Measurements from ENCODE around the gene KLHL2. TPM values are rescaled to one million over a fixed set of nuclear protein-coding genes. Genes with fewer than 3 reads are reported as not detected.

KLHL2 gene
- total RNA-seq, 2 donors from 2014 or later: 32.1 to 35.1 TPM

DNA sequence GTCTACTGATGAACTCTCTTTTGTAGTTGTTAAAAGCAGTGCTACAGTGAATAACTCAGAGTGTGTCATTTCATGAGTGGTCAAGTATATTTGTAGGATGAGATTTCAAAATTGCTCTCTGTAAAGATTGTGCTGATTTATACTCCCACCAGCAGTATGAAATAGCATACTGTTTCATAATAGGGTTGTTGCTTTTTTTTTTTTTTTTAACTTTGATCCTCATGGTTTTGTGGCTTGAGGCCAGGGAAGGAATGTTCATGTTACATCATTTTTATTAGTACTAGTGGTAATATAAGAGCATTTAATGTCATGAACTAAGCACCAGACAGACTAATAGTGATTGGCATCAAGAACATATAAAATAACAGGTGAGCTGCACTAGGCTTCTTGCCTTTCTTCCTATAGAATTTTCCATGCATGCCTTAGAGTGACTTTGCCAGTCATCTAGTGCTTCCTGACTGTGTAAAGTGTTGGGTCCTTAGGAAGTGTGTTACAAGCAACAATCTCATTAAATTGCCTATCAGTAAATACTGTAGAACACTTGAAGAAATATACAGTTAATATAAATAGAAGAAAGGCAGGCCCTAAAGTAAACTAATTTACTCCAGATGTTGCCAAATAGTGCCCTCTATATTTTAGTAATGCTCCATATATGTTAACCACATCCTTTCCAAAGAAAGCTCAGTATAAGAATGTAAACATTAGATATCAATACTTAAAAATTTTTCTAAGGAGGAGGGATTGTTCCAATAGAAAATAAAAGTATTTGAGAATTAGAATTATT lies 81.5 kb downstream of the KLHL2 start:
- no peaks in the 10 kb centered on the region for H3K9me3 Mint-ChIP-seq
- peaks cover 8 to 21% of the 10 kb centered on the region in 2 donors for H3K36me3 Mint-ChIP-seq
- no peak for DNase-seq (ENCODE audit: low spot score in 2 of 2)
- H3K27ac Mint-ChIP-seq: no peak overlapping the region
- no peak for ATAC-seq

GRCh38 chr4:165289423-165289785 lies 82.0 kb downstream of the KLHL2 start:
- Mint-ChIP-seq H3K27ac (peak overlapping the region in 1 of 2 donors; percentile 9), H3K9me3 (no peaks in the 10 kb centered on the region), H3K36me3 (peaks cover 4 to 18% of the 10 kb centered on the region in 2 donors)
- DNase-seq (ENCODE audit: low spot score in 2 of 2): no peak
- ATAC-seq: no peak

GRCh38 chr4:165293061-165293460 lies 85.7 kb downstream of the KLHL2 start:
- Mint-ChIP-seq H3K9me3 (no peaks in the 10 kb centered on the region), H3K36me3 (peaks cover 0 to 24% of the 10 kb centered on the region in 2 donors), H3K27ac (no peak overlapping the region)
- no peak for DNase-seq (ENCODE audit: low spot score in 2 of 2)
- ATAC-seq: no peak

DNA sequence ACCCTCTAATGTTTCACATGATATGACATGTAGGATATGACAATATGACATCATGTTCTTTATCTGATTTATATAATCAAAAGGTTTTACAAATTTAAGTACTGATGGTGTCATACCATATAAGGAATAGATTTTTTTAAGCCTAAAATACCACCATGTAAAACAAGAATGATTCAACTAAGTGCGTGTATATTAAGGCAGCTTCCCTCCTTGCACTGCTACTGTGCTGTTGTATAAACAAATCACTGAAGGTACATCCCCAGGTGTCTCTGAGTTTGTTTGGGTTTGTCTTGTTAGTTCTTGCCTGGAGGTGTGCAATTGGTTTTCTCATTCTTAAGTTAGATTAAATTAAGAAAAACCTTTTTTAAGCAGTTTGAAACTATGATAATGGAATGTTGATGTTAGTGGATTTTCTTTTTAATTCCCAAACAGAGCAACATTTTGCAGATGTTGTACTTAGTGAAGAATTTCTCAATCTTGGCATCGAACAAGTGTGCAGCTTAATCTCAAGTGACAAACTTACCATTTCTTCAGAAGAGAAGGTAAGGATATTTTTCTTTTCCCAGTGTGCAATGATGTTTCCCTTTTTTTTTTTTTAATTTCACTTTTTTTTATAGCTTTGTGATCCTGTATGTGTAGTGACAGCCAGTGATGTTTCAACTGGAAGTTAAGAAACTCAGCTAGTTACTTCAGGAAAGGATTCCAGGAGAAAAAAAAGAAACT lies 86.7 kb downstream of the KLHL2 start:
- peaks cover 0 to 29% of the 10 kb centered on the region in 2 donors for H3K36me3 Mint-ChIP-seq
- no peak for DNase-seq (ENCODE audit: low spot score in 2 of 2)
- no peak for ATAC-seq
- H3K9me3 Mint-ChIP-seq: no peaks in the 10 kb centered on the region
- peak overlapping the region in 1 of 2 donors; percentile 13 for H3K27ac Mint-ChIP-seq

DNA sequence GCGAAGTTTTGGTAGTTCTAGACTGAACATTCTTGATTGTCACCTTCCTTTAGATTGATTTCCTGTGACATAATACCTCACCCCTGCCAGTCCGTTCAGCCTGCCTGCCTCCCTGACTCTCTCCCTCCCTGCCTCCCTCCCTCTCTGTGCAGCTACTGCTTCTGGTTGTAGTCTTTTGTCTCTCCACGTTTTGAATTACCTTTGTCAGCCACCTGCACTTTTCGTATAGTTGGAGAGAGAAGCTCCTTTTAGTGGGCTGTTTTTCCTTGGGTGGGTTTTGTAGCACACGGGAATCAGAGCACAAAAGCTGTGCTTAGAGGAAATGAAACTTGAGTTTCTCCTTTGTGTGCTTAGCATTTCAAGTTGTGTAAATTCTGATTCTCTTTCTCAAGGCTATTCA lies 87.5 kb downstream of the KLHL2 start:
- no peaks in the 10 kb centered on the region for H3K9me3 Mint-ChIP-seq

GRCh38 chr4:165297626-165298025 lies 90.3 kb downstream of the KLHL2 start:
- Mint-ChIP-seq H3K36me3 (peaks cover 0 to 33% of the 10 kb centered on the region in 2 donors), H3K27ac (no peak overlapping the region), H3K9me3 (no peaks in the 10 kb centered on the region)
- ATAC-seq: no peak
- DNase-seq (ENCODE audit: low spot score in 2 of 2): no peak

More for the DNA sequence above, 87.5 kb downstream of the KLHL2 start:
- ATAC-seq (peak; percentile 53 to 58), DNase-seq (ENCODE audit: low spot score in 2 of 2) (no peak)
- Mint-ChIP-seq H3K27ac (peak overlapping the region; percentile 13 to 77), H3K36me3 (peaks cover 0 to 33% of the 10 kb centered on the region in 2 donors)

GRCh38 chr4:165299399-165300060 lies 92.2 kb downstream of the KLHL2 start:
- no peak for DNase-seq (ENCODE audit: low spot score in 2 of 2)
- no peak overlapping the region for H3K27ac Mint-ChIP-seq
- no peak for ATAC-seq
- peaks cover 3 to 37% of the 10 kb centered on the region in 2 donors for H3K36me3 Mint-ChIP-seq
- no peaks in the 10 kb centered on the region for H3K9me3 Mint-ChIP-seq

DNA sequence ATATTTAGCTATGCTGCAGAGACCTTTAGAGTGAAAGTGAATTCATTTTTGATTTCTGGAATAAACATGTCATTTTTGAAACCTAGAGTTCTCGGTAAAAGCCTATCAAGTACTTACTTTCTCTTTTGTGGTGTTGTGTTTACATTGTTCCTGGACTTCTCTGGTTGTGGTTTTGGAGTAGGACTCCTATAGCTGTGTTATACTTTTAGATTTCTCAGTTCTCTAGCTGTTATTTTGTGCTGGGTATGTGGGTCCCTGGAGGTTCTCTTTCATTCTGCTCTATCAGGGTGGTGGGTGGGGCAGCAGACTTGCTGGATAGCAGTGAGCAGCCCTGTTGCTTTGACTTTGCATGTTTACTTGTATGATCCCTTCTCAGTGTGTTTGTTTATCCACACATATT lies 94.5 kb downstream of the KLHL2 start:
- Mint-ChIP-seq H3K9me3 (no peaks in the 10 kb centered on the region), H3K27ac (peak overlapping the region; percentile 50 to 81), H3K36me3 (peaks cover 5 to 21% of the 10 kb centered on the region in 2 donors)
- DNase-seq (ENCODE audit: low spot score in 2 of 2) (no peak), ATAC-seq (peak; percentile 89 to 93)

GRCh38 chr4:165302658-165303057 lies 95.3 kb downstream of the KLHL2 start:
- no peak for ATAC-seq
- H3K9me3 Mint-ChIP-seq: no peaks in the 10 kb centered on the region

DNA sequence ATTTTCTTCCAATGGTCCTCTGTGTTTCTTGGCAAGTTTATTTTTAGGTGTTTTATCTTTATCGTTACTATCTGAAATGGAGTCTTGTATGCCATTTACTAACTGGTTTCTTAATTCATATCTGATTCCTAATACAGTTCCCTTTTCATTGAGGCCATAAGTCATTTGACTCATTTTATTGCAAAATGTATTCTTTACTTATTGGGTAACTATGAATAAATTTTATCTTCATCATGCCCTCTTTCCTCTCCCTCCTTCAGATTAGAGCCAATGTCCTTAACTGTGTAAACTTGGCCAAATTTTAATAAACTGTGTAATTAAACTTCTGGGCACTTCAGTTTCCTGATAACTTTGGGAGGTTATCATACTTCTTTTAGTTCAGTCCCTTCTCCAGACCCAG lies 100.8 kb downstream of the KLHL2 start:
- ATAC-seq (no peak), DNase-seq (ENCODE audit: low spot score in 2 of 2) (no peak)
- peaks cover 5 to 26% of the 10 kb centered on the region in 2 donors for H3K36me3 Mint-ChIP-seq
- H3K9me3 Mint-ChIP-seq: no peaks in the 10 kb centered on the region
- peak overlapping the region in 1 of 2 donors; percentile 29 for H3K27ac Mint-ChIP-seq

More at GRCh38 chr4:165302658-165303057, 95.3 kb downstream of the KLHL2 start:
- H3K27ac Mint-ChIP-seq: no peak overlapping the region
- no peak for DNase-seq (ENCODE audit: low spot score in 2 of 2)
- H3K36me3 Mint-ChIP-seq: peaks cover 5 to 21% of the 10 kb centered on the region in 2 donors

DNA sequence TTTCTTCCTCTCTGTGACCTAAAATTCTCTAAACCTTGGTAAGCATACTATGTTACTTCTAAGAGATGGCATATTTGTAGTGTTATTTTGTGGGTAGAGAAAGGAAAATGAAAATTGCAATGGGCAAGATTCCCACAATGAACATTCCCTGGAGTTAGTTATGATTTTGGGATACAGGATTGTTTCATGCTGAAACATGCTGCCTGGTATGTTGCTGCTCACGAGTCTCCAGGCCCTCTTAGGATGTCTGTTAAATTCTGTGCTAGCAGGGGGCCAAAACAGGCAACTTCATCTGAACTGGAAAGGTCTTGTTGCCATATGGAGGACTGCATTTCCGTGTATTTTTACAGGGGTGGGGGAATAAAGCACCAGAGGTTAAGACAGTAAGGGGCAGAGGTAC lies 101.2 kb downstream of the KLHL2 start:
- ATAC-seq: no peak
- H3K27ac Mint-ChIP-seq: peak overlapping the region in 1 of 2 donors; percentile 29
- DNase-seq (ENCODE audit: low spot score in 2 of 2): no peak

GRCh38 chr4:165309456-165309855 lies 102.1 kb downstream of the KLHL2 start:
- Mint-ChIP-seq H3K36me3 (peaks cover 2 to 21% of the 10 kb centered on the region in 2 donors), H3K27ac (no peak overlapping the region), H3K9me3 (no peaks in the 10 kb centered on the region)
- DNase-seq (ENCODE audit: low spot score in 2 of 2): no peak
- no peak for ATAC-seq

More for the DNA sequence above, 101.2 kb downstream of the KLHL2 start:
- H3K9me3 Mint-ChIP-seq: no peaks in the 10 kb centered on the region
- peaks cover 5 to 28% of the 10 kb centered on the region in 2 donors for H3K36me3 Mint-ChIP-seq

DNA sequence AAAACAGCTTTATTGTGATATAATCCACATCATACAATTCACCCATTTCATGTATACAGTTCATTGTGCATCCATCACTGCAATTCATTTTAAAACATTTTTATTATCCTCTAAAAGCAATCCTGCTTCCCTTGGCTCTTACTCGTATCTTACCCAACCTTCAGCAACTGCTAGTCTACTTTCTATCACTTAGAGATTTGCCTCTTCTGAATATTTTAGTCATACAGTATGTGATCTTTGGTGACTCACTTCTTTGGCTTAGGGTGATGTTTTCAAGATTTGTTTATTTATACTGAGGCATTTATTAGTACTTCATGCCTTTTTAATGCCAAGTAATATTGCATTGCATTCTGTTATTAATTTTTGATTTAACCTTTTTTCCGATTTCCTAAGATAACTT lies 105.1 kb downstream of the KLHL2 start:
- H3K27ac Mint-ChIP-seq: no peak overlapping the region
- H3K9me3 Mint-ChIP-seq: no peaks in the 10 kb centered on the region
- H3K36me3 Mint-ChIP-seq: peaks cover 0 to 20% of the 10 kb centered on the region in 2 donors
- ATAC-seq (peak in 1 of 2 donors; percentile 91), DNase-seq (ENCODE audit: low spot score in 2 of 2) (no peak)

DNA sequence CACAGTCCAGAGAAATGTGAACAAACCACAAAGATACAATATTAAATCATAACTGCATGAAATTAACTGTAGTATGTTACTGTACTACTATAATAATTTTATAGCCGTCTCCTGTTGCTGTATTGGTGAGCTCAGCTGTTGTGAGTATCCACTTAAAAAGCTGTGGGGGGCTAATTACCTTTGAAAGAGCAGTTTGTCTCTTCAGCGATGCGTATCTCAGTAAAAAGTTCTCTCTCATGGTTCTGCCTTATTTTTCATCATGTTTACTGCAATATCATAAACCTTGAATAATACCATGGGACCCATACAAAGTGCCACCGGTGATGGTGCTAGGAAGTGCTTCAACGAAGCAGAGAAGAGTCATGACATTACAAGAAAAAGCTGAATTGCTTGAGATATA lies 111.7 kb downstream of the KLHL2 start:
- no peaks in the 10 kb centered on the region for H3K9me3 Mint-ChIP-seq

GRCh38 chr4:165319509-165319908 lies 112.1 kb downstream of the KLHL2 start:
- DNase-seq (ENCODE audit: low spot score in 2 of 2): no peak
- Mint-ChIP-seq H3K9me3 (no peaks in the 10 kb centered on the region), H3K36me3 (peaks cover 0 to 11% of the 10 kb centered on the region in 2 donors), H3K27ac (no peak overlapping the region)
- ATAC-seq: no peak

More for the DNA sequence above, 111.7 kb downstream of the KLHL2 start:
- H3K27ac Mint-ChIP-seq: no peak overlapping the region
- peaks cover 0 to 11% of the 10 kb centered on the region in 2 donors for H3K36me3 Mint-ChIP-seq
- no peak for ATAC-seq
- DNase-seq (ENCODE audit: low spot score in 2 of 2): no peak

- DNase-seq (ENCODE audit: low spot score in 2 of 2) (no peak), ATAC-seq (no peak)
- Mint-ChIP-seq H3K27ac (no peak overlapping the region), H3K36me3 (peaks cover 0 to 14% of the 10 kb centered on the region in 2 donors), H3K9me3 (no peaks in the 10 kb centered on the region)
These were observed 117.0 kb downstream of the KLHL2 start for GRCh38 chr4:165324236-165324917.

Data from activated naive CD4-positive, alpha-beta T cell treated with anti-CD3 and anti-CD28 coated beads, Interleukin-2, amount 50 U/mL, for 72 hours (primary cell).